Astrocyte of the cerebellum (primary cell): ENCODE data around the gene RAD54L.

Experiments used
- DNase-seq: peaks from one replicate; pipeline ENCODE4 v3.0.0-alpha.2; 2011; ENCODE audit warnings: low read depth
- H3K4me3 ChIP-seq: 2 replicates; pipeline ENCODE4 v1.5.1; 2011; ENCODE audit warnings: mild to moderate bottlenecking, low read depth, low read length, moderate library complexity
- CTCF ChIP-seq: IDR thresholded peaks from 2 replicates; pipeline ENCODE4 v1.5.1; 2012; ENCODE audit warnings: low read length, low read depth, moderate library complexity, mild to moderate bottlenecking; ENCODE audit errors: missing control alignments
- in situ Hi-C: cut with HindIII; loops from 2 replicates; pipeline ENCODE4 v1.10.0; 2017; ENCODE audit warnings: low sequenced_read_pairs

The RAD54L gene

GRCh38 chr1:46247436-46248121 is at the start of gene RAD54L:
Gene RAD54L, plus strand, starts transcription at chr1:46247763. Its CDS starts 643 bp downstream, at chr1:46248406.
- DNase-seq: peak; percentile 98
- peak within 1 kb of the TSS; percentile 78 for H3K4me3 ChIP-seq
- no peak for TF ChIP-seq CTCF
- in situ Hi-C loops: no loop called here

DNA sequence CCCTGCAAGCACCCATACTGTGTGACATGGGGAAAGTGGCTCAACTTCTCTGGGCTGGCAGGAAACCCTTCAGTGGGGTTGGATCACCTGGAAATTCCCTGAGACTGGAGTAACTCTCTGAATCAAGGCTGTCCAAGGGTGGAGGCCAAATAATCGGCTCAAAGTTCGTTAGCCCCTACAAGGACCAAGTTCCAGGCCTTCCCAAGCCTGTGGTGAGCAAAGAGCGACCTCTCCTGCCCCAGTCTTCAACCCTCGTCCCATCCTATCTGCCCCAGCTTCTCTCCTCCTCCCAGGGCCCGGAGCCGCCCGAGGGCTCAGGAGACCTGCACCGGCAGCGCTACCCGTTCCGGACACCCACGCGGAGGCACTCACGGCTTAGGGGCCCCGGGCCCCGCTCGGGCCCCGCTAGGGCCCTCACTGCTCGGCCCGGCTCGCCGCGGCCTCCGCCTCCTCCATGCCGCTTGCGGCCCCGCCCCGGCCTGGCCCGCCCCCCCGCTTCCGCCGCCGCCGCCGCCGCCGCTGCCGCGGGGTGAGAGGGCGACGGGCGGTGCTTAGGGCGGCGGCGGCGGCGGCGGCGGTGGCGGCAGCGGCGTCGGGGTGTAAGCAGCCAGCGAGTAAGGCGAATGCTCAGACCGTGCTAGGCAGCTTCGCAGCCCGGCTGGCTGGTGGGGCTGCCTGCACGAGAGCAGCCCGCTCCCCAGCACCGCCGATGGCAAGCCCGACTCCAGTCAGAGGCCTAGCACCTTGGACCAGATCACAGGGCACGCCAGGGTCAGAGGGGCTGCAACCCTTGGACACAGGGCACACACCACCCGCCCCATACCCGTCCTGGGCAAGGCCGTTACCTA is 49.4 kb upstream of the RAD54L start, which contains the start of gene POMGNT1:
Gene POMGNT1, minus strand, starts transcription at position 471 of the 848 bp plus-strand sequence. CDS start 613 bp downstream, outside the sequence.
- DNase-seq: no peak
- in situ Hi-C loops: loop anchor here (5.0 kb wide), 1 partner anchor 74 kb away; no protein-coding TSS in a partner anchor
- H3K4me3 ChIP-seq: peak within 1 kb of the TSS; percentile 87
- no peak for TF ChIP-seq CTCF

DNA sequence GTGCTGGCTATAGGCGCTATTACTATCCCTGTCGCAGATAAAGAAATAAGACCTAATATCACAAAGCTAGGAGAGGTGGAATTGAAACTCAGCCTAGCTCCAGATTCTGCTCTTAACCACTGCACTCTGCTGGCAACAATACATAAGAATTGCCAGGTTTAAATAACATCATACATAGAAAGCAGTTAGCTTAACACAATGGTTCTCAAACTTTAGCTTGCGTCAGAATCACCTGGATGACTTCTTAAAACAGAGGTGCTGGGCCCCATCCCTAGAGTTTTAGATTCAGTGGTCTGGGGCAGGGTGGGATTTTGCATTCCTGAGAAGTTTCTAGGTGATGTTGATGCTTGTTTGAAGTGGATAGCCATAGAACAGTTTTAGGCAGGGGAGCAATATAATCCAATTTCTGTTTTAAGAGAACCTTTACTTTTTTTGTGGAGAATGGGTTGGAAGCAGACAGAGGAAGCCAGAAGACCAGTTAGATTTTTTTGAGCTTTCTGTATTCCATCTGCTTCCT is 48.3 kb upstream of the RAD54L start:
- TF ChIP-seq CTCF: no peak
- H3K4me3 ChIP-seq: no peak overlapping the region
- in situ Hi-C loops: loop anchor here (5.0 kb wide), 1 partner anchor 73 kb away; no protein-coding TSS in a partner anchor
- DNase-seq: no peak

DNA sequence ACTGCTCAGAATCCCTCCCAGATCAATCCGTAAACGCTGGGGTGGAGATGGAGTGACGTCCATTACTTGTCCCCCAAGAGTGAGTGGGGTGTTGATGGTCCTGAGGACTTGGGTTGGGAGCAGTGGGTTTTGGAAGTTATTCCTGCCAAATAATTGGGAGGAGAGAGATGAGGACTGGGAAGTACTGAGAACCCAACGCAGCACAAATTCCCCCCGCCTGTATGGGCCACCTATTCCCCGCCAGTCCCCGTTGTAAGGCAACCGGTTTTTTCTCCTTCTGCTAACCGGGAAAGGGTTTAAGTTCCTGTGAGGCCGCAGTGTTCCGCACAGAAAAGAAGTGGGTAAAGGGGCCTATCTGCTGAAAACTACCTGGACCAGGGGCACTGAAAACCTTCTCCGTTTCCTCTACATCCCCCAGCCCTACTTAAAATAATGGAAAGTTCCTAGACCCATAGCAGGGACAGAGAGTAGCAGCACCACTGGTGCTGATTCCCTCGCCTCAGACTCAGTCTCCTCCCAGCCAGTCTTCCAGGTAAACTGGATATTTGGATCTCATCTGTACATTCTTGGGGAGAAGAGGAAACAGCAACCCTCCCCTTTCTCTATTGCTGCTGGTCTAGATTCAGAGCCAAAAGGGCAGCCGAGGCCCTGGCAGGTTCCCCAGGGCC is 43.7 kb upstream of the RAD54L start:
- TF ChIP-seq CTCF: no peak
- in situ Hi-C loops: no loop called here
- H3K4me3 ChIP-seq: peak overlapping the region; percentile 80
- no peak for DNase-seq

DNA sequence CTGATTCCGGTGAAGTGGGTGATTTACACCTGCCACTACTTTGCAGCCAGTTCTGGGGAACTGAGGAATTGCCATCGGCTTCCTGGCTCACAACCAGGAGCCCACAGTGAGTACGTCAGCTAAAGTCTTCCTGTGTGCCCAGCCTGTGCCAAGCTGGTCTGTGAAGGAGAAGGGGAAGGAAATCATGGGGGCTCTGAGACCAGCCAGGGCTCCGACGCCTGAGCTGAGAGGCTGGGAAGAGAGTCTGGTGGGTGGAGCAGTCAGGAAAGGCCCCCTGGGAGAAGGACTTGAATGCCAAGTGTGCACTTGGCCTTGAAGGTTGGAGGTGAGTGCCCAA is 43.2 kb upstream of the RAD54L start:
- no peak for TF ChIP-seq CTCF
- DNase-seq: no peak
- in situ Hi-C loops: no loop called here
- H3K4me3 ChIP-seq: peak overlapping the region; percentile 80

- TF ChIP-seq CTCF: no peak
- no peak overlapping the region for H3K4me3 ChIP-seq
- DNase-seq: no peak
- in situ Hi-C loops: no loop called here
These were observed 42.4 kb upstream of the RAD54L start for GRCh38 chr1:46205141-46205540.
